Aorta (tissue), 5 donors: ENCODE results near the gene ZNF200. TPM values are rescaled to one million over a fixed set of nuclear protein-coding genes. Genes with fewer than 3 reads are reported as not detected.
"Not testable (repeated sequence)": the region's sequence is repeated elsewhere in the genome, so short reads cannot be mapped to it uniquely, and the experiment has no call there.

ENCODE experiments used
- ATAC-seq: fragments of 200-7000 bp; cut with Tn5 transposase; one replicate; pipeline ENCODE4 v1.9.1; 2022; ENCODE audit warnings: moderate library complexity; ENCODE audit not compliant: low FRiP score
- DNase-seq, 2 donors: peaks; one replicate each; pipeline ENCODE4 v3.0.0-alpha.2; 2020
- H3K27ac ChIP-seq, 2 donors: one replicate each; pipeline ENCODE4 v1.5.1; 2013; ENCODE audit warnings: low read length in 2 of 2, mild to moderate bottlenecking in 2 of 2, moderate library complexity in 2 of 2, control low read depth in 1 of 2, inconsistent platforms in 1 of 2, low read depth in 1 of 2
- H3K27me3 ChIP-seq, 2 donors: one replicate each; pipeline ENCODE4 v1.6.1; 2013; ENCODE audit warnings: control low read depth in 1 of 2, low read length in 1 of 2, mild to moderate bottlenecking in 1 of 2, moderate library complexity in 1 of 2; ENCODE audit not compliant: insufficient read depth in 2 of 2, control insufficient read depth in 1 of 2
- H3K36me3 ChIP-seq, 2 donors: one replicate each; pipeline ENCODE4 v1.6.1; 2013; ENCODE audit warnings: control low read depth in 1 of 2, low read length in 1 of 2, mild to moderate bottlenecking in 1 of 2; ENCODE audit not compliant: insufficient read depth in 2 of 2, control insufficient read depth in 1 of 2
- H3K4me1 ChIP-seq, 2 donors: one replicate each; pipeline ENCODE4 v1.6.1; 2013; ENCODE audit warnings: low read length in 2 of 2, control low read depth in 1 of 2, mild to moderate bottlenecking in 1 of 2, moderate library complexity in 1 of 2; ENCODE audit not compliant: insufficient read depth in 2 of 2, control insufficient read depth in 1 of 2
- H3K4me3 ChIP-seq, 2 donors: one replicate each; pipeline ENCODE4 v1.5.1; 2013; ENCODE audit warnings: low read length in 2 of 2, control low read depth in 1 of 2, mild to moderate bottlenecking in 1 of 2
- H3K9me3 ChIP-seq: one replicate; pipeline ENCODE4 v1.6.1; 2013; ENCODE audit warnings: mild to moderate bottlenecking, low read length; ENCODE audit not compliant: control insufficient read depth
- WGBS, 2 donors: extraction: QIAGEN DNeasy Blood & Tissue Kit; methylation state at CpG; one replicate each; pipeline ENCODE4 v1.1.7; 2013; 5-methylcytosine and 5-hydroxymethylcytosine counted together
- intact Hi-C, 2 donors: fragments of 100-400 bp; cut with DNase I; formaldehyde crosslinking; loops; one replicate each; pipeline versions ENCODE4 v1.14.2 to v1.15.0; 2022
- polyA plus RNA-seq, 2 donors: library from polyadenylated mRNA; stranded (reverse); fragments of 200-250 nt; gene quantifications; one replicate each; pipeline ENCODE4 v1.2.3, GENCODE V29; 2013
- total RNA-seq, 2 donors: library from RNA; stranded (reverse); fragmentation: NEBNext Ultra II Directional; extraction: Animal tissue kit (Norgen Biotek cat#: 25700); gene quantifications; one replicate each; pipeline ENCODE4 v1.2.1, GENCODE V29; 2021
- donor health status: healthy with polysubstance abuse.
- donor health status: Bipolar disorder and iron deficiency.
- donor health status: DM: no; HTN: no; CAD: no.
- donor health status: DM: no; HTN: no; CAD: no.
- donor health status: DM: yes; HTN: yes; CAD: no.

ZNF200 gene
- total and polyA plus RNA-seq, 4 donors = 4.0 to 8.1 (median 6.0) TPM

- H3K27ac ChIP-seq = no peak overlapping the region
- no peak for DNase-seq
- WGBS, 2 donors = 1% methylated on average over 13 of the region's 13 CpGs
- H3K9me3 ChIP-seq = no peaks in the 10 kb centered on the region
- no peaks in the 10 kb centered on the region for H3K27me3 ChIP-seq
- H3K4me3 ChIP-seq = no peak overlapping the region
- no peak for ATAC-seq
- intact Hi-C loops = no loop called here
- H3K36me3 ChIP-seq = no peaks in the 10 kb centered on the region
- H3K4me1 ChIP-seq = no peaks in the 10 kb centered on the region
These were observed 46.4 kb downstream of the ZNF200 start for GRCh38 chr16:3188675-3188924.

GRCh38 chr16:3187798-3188674 is 46.9 kb downstream of the ZNF200 start, which contains the start of gene OR1F1:
Gene OR1F1 (plus strand): TSS chr16:3188204.
- H3K27me3 ChIP-seq = no peaks in the 10 kb centered on the region
- WGBS, 2 donors = 2% methylated on average over 48 to 51 of the region's 51 CpGs

DNA sequence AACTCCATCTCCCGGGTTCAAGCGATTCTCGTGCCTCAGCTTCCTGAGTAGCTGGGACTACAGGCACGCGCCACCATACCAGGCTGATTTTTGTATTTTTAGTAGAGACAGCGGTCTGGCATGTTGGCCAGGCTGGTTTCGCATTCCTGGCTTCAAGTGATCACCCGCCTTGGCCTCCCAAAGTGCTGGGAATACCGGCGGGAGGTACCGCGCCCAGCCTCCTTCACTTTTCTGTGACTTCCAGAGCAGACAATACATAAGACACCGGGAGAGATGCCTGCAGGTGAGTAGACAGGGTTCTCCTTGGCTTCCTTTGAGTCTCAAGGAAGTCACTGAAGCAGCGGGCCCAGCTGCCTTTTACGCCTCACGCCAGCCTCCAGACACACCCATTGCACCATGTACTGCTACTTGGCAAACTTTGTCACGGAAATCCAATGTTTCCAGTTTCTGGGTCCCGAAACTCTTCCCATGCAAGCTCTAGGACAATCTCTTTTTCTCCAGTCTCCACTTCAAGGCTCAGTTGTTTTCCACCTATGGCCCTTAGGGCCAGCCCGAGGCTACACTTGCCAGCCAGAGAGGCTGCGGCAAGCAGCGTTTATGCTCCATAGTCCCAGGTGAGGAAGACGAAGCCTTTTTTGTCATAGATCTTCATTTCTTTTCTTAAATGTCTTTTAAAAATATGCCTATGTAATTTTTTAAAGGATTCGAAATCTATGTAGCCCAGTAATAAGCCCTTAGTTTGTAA is 47.8 kb downstream of the ZNF200 start:
- ATAC-seq (no peak), DNase-seq (peak in 1 of 2 donors; percentile 55)
- Histone ChIP-seq H3K27ac (no peak overlapping the region), H3K9me3 (no peaks in the 10 kb centered on the region), H3K4me1 (no peaks in the 10 kb centered on the region), H3K36me3 (no peaks in the 10 kb centered on the region), H3K4me3 (no peak overlapping the region), H3K27me3 (no peaks in the 10 kb centered on the region)
- WGBS, 2 donors = 75 to 77% methylated on average over 23 of the region's 23 CpGs
- intact Hi-C loops = no loop called here

More at GRCh38 chr16:3187798-3188674, 46.9 kb downstream of the ZNF200 start, which contains the start of gene OR1F1:
- Histone ChIP-seq H3K36me3 (no peaks in the 10 kb centered on the region), H3K4me3 (no peak within 1 kb of the TSS), H3K27ac (no peak within 1 kb of the TSS), H3K4me1 (no peaks in the 10 kb centered on the region), H3K9me3 (no peaks in the 10 kb centered on the region)
- ATAC-seq = no peak
- intact Hi-C loops = no loop called here
- DNase-seq = no peak

DNA sequence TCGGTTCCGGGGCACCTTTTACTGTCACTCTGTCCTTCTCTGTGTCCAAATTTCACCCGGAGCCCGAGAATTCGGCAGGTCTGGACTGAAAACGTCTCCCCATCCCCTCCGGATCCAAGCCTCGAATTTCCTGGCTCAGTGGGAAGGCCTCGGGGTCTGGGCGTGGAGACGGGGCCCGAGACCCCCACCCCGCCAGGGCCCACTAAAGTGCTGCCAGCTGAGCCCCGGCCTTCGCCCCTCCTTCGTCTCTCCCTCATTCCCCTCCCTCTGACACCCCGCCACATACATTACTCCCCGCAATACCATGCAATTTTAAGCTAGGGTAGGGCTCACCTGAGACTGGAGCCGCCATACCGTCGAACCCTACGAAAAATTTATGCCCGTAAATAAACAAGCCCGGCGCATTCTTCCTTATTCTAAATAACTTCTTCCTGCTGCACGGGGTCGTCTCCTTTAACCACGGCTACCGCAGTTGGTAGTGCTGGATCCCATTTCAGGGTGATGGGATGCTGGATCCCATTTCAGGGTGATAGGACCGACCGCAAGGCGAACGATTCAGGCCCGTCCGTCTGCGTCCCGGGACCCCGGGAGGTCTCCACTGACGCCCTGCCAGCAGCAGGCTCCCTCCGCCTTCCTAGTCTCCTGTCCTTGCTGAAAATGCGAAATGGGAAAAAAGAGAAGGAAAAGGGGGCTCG is 51.4 kb downstream of the ZNF200 start:
- 4 to 6% methylated on average over 40 to 42 of the region's 42 CpGs for WGBS, 2 donors
- Histone ChIP-seq H3K27me3 (no peaks in the 10 kb centered on the region), H3K4me1 (no peaks in the 10 kb centered on the region), H3K9me3 (no peaks in the 10 kb centered on the region), H3K4me3 (no peak overlapping the region), H3K27ac (no peak overlapping the region), H3K36me3 (no peaks in the 10 kb centered on the region)
- DNase-seq (peak in 1 of 2 donors; percentile 68), ATAC-seq (no peak)
- intact Hi-C loops = no loop called here

DNA sequence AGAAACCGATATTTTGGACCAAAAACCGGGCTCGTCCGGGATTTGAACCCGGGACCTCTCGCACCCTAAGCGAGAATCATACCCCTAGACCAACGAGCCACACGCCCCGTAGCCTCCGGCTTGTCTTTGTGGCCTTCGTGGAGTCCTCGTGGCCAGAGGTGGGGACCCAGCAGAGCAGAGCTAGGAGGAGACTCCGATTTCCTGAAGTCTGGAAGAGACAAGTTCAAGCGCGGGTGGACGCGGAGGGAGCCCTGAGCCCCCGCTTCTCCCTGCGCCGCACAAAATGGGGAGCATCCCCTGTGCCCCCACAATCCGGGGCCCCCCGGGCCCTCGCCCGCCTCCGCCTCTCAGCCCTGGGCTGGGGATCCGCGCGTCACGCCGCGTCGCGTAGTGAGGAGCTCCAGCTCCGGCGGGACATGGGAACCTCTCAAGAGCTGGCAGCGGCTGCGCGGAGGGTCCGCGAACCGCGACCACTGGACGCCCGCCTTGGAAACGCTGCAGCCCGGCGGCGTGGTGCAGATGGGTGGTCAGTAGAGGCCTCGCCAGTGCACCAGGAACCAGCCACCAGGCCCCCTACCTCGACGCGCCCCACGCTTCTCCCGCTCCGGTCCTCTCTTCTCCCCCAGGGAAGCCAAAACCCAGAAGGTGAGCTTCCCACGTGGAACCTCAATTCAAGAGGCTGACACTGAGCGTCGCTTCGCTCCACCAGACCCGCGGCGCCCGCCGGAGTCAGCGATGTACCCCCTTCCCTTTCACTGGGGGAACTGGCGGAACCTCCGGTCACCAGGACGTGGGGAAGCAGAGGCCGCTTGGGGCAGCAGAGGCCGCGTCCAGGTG is 52.1 kb downstream of the ZNF200 start:
- H3K4me3 ChIP-seq = no peak overlapping the region
- H3K4me1 ChIP-seq = no peaks in the 10 kb centered on the region
- no peaks in the 10 kb centered on the region for H3K36me3 ChIP-seq
- H3K27me3 ChIP-seq = no peaks in the 10 kb centered on the region
- DNase-seq = peak in 1 of 2 donors; percentile 77
- no peak overlapping the region for H3K27ac ChIP-seq
- H3K9me3 ChIP-seq = no peaks in the 10 kb centered on the region
- intact Hi-C loops = no loop called here
- peak; percentile 29 for ATAC-seq
- WGBS, 2 donors = 1% methylated on average over 71 to 72 of the region's 72 CpGs

DNA sequence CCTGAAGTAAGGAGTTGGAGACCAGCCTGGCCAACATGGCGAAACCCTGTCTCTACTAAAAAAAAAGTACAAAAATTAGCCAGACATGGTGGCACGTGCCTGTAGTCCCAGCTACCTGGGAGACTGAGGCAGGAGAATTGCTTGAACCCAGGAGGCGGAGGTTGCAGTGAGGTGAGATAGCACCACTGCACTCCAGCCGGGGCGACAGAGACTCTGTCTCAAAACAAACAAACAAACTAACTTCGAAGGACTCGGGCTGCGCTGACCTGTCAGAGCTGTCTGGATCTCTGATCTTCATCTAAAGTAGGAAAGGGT is 52.7 kb downstream of the ZNF200 start:
- DNase-seq = peak in 1 of 2 donors; percentile 60
- WGBS, 2 donors = 37 to 40% methylated on average over 8 of the region's 8 CpGs
- H3K27me3 ChIP-seq, H3K9me3 ChIP-seq, ATAC-seq, H3K4me3 ChIP-seq, H3K36me3 ChIP-seq, H3K27ac ChIP-seq, H3K4me1 ChIP-seq, intact Hi-C loops: not testable (repeated sequence)

GRCh38 chr16:3180445-3180878 is 54.5 kb downstream of the ZNF200 start:
- Histone ChIP-seq H3K27me3 (no peaks in the 10 kb centered on the region), H3K4me1 (no peaks in the 10 kb centered on the region), H3K4me3 (no peak overlapping the region), H3K9me3 (no peaks in the 10 kb centered on the region), H3K36me3 (no peaks in the 10 kb centered on the region), H3K27ac (no peak overlapping the region)
- ATAC-seq = no peak
- WGBS, 2 donors = 17 to 46% methylated on average over 21 of the region's 21 CpGs
- peak in 1 of 2 donors; percentile 52 for DNase-seq
- intact Hi-C loops = no loop called here

- intact Hi-C loops = no loop called here
- WGBS, 2 donors = 68 to 74% methylated on average over 7 to 8 of the region's 8 CpGs
- H3K27ac ChIP-seq = no peak overlapping the region
- no peaks in the 10 kb centered on the region for H3K9me3 ChIP-seq
- H3K4me3 ChIP-seq = no peak overlapping the region
- H3K36me3 ChIP-seq = no peaks in the 10 kb centered on the region
- H3K27me3 ChIP-seq = no peaks in the 10 kb centered on the region
- ATAC-seq (no peak), DNase-seq (peak in 1 of 2 donors; percentile 38)
- H3K4me1 ChIP-seq = no peaks in the 10 kb centered on the region
These were observed 55.3 kb downstream of the ZNF200 start for GRCh38 chr16:3179651-3180050.
